ENCODE data around the gene CYP27C1.
"Not testable (repeated sequence)": the region's sequence is repeated elsewhere in the genome, so short reads cannot be mapped to it uniquely, and the experiment has no call there.

CYP27C1 gene

DNA sequence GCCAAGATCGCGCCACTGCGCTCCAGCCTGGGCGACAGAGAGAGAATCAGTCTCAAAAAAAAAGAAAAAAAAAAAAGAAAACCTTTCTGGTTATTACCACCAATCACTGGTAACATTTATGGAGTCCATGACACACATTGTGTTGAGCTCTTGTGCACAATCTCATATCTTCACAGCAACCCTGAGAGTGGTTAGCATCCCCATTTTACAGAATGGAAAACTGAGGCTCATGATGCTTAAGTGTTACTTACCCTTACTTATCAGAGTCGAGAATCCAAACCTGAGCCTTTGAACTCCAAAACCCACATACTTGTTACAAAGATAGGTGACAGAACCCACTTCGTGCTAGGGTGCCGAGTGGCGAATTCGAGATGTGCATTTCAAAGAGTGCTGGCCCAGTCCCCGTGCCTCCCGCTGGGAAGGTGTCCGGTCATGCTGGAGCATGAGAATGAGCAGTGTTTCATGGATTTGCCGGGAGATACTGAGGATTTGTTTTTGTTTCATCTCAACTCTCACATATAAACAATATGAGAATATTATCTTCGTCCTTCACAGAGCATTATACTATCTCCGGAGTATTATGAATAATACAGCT is 50.9 kb downstream of the CYP27C1 start:
- no peak for DNase-seq

DNA sequence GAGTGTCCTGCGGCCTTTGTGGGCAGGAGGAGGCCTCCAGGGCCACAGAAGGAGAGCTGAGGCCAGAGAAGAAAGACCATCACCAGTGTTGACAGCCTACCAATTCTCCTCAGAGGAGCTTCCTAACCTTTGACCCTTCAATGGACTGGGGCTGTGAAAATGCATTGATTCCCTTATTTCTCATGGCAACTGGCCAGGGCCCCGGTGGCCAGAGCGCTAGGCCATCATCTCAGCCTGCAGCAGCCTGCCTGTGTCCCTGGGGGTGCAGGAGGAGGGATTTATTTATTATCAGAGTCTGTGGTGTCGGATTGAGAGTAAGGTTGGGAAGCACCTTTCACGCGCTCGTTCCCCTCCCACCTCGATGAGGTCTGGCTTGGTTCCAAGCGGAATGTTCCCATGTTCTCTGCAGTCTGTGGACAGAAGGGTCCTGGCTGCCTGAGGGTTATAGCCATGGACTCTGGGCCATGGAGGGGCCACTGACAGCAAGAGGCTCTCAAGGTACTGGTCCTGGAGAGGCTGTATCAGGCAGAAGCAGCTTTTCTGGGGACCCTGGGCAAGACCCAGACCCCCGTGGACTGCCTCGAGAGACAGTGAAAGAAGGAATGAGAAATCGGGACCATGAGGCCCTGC is 53.8 kb downstream of the CYP27C1 start:
- DNase-seq: peak; percentile 50

DNA sequence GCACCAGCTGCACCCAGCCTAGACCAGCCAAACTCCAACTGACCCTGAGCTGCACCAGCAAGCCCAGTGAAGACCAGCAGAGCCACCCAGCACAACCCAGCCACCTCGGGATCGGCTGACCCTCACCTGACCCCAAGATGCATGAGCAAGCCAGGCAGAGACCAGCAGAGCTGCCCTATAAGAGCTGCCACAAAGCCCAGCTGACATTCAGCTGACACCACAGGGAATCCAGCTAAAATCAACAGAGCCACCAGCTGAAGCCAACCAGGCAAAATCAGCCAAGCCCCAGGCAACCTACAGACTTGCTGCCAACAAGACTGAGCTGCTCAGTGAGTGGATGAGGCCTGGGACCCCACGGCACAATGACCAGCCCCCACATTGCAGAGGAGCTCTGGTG is 54.6 kb downstream of the CYP27C1 start:
- peak; percentile 82 for DNase-seq

DNA sequence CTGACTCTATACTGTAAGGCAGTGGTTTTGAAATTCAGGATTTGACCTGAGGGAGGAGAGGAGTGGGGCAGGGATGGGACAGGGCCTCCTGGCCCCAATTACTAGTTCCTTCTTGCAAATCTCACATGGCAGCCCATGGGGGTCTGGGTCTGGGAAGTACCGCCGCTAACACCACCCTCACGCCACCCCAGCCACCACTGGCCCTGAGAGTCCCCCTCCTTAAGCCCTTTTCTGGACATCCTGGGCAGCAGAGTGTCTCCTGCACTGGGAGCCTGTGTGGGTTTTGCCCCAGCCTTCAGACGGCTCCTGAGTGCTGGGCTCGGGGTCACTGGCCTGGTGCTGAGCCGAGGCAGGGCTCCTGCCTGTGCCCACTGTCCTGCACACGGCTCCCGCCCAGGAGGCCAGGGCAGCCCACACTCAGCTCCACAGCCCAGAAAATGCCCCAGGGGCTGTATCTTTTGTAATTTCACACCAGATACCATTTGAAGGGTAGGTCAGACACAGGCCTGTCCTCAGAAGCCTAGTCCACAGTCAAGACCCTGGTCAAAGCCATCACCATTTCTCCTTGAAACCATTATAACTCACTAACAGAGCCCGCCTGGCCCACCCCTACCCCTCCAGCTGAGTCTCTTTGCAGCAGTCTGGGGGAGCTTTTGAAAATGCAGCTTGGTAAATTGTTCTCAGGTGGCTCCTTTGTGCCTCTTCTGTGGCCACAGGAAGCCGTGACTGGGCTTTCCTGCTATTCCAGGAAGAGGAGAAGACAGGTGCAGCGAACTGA is 55.1 kb downstream of the CYP27C1 start:
- DNase-seq: peak; percentile 74

DNA sequence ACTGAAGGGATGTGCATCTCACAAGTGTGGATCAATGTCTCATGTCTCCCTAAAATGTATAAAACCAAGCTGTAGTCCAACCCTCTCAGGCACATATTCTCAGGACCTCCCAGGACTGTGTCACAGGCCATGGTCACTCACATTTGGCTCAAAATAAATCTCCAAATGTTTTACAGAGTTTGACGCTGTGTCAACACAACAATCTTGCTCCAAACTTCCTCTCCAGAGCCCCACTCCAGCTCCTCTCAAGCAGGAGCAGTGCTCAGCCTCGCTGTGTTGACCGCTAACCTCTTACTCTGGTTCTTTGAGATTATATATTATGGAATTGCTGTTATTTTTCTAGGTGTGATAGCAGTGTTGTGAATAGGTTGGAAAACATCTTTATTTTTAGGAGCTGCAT is 56.2 kb downstream of the CYP27C1 start:
- DNase-seq: no peak

DNA sequence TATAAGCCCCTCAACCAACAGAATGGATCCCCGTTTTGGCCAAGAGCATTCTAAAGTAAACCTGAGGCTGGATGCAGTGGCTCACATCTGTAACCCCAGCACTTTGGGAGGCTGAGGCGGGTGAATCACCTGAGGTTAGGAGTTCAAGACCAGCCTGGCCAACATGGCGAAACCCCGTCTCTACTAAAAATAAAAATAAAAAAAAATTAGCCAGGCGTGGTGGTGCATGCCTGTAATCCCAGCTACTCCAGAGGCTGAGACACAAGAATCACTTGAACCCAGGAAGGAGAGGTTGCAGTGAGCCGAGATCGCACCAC is 57.1 kb downstream of the CYP27C1 start:
- not testable (repeated sequence) for DNase-seq

DNA sequence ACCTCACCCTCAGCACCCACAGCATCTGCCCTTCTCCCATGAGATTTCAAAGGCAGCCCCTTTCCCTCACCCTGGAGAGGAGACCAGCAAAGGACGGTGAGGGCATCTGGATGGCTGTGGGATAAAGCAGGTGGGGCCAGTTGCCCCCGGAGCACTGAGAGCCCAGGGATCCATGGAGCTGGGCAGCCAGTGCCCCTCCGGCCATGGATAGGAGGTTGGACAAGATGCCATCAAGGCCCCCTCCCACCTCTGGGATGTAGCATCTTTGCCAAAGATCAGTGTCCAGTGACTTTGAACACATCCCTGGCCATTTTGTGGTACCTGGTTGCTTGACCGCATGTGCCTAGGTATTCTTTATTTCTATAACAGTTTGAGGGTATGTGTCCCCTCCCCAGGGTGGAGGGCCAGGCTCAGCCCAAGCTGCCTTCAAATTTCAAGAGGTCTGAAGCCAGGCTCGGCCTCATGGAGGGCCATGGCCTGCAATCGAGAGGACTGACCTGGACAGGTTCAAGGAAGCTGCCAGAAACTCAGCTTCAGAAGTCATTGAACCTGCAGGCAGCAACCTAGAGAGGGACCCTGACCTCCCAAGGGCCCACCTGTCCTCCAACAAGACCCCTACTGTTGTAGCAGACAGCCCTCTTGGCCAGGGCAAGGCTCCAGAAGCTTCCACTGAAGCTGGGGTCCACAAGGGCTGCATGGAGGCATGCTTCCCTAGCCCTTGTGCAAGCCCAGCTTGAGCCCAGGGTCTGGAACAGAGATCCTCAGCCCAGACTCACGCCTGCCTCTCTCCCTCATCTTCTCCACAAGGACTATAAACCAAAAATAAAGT is 57.6 kb downstream of the CYP27C1 start:
- DNase-seq: no peak

DNA sequence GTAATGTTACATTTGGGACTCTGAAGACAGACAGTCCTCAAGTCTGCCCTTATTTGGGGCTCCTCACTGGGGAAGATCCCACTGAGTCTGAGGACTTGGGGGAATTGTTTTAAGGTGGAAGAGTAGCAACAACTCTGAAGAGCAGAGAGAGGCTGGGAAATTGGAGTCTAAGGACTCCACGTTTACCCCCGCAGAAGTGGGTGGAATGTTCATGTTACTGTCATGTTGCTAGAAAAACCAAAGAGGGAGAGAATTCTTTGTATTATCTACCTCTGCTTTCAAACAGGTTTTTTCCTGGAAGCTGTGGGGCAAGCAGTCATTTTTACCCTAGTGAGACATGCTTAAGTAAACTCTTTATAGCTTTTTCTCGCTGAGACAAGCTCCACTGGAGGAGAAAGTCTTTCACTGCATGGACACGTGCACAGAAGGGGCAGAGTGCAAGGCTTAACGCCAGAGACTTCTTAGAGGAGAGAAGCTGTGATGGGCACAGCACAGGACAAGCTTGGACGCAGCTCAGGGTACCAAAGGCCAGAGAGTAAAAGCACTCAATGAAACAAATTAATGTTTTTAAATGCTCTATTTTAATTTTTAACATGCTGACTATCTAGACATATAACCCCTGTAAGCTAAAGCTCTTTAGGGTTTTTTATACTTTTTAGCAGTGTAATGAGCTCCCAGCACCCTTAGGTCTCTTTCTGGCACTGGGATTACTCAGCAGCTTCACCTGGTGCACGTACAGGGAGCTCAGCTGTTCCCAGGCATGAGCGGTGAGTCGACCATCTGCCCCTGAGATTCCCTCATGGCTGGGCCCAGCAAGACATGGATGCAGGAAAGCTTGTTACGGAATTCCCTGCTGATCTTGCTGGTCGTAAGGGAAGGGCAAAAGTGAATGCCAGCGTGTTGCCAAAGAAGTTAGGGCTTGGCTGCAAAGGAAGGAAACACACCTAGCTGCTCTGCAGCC is 58.6 kb downstream of the CYP27C1 start:
- DNase-seq: no peak

DNA sequence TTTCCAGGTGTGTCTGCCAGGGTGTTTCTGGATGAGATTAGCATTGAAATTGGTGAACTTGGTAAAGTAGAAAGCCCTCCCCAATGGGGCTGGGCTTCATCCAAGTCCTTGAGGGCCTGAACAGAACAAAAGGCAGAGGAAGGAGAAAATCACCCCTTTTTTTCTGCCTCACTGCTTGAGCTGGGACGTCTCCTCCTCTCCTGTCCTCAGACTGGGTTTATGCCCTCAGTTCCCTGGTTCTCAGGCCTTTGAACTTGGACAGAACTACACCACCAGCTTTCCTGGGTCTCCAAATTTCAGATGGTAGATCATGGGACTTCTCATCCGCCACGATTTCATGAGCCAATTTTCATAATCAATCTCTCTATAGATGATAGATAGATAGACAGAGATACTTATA is 59.4 kb downstream of the CYP27C1 start:
- DNase-seq: no peak

DNA sequence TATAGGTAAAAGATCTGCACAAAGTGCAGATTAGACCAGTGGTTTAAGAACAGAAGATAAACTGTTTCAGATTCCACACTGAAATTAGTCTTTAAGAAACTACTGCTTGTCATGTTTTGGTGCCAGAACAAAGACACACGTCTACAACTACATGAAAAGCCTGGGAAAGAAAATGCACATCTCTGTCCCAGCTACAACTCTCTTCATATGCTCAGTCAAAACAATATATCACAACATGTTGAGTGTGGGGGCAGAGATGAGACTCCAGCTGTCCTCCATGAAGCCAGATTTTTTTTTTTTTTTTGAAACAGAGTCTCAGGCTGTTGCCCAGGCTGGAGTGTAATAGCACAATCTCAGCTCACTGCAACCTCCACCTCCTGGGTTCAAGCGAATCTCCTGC is 60.6 kb downstream of the CYP27C1 start:
- no peak for DNase-seq

DNA sequence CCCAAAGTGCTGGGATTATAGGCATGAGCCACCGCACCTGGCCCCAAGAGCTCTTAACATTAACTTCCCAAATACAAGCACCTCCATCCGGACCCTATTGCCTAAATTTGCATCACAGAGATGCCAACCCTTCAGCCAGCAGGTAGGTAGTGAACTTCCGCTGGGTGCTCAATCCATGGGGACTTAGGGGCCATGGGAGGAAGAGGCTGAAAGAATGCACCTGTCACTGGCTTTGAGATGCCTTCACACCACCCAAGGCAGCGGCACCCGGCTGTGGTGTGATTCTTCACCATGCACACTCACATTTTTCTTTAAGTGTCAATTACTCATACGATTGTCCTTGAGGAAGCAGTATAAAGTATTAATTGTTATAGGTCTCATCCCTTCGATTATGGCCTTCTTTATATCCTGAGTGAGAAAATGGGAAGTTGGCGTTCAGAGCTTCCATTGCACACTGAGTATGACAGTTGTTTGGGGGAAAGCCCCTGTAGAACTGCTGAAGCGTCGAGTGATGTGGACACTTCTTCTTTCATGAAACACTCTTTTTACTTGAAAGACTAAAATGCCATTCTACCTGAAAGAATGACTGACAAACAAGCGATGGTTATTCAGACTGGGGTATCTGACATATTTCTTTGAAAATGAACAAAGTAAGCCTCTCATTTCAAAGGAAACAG is 61.3 kb downstream of the CYP27C1 start:
- DNase-seq: no peak

DNA sequence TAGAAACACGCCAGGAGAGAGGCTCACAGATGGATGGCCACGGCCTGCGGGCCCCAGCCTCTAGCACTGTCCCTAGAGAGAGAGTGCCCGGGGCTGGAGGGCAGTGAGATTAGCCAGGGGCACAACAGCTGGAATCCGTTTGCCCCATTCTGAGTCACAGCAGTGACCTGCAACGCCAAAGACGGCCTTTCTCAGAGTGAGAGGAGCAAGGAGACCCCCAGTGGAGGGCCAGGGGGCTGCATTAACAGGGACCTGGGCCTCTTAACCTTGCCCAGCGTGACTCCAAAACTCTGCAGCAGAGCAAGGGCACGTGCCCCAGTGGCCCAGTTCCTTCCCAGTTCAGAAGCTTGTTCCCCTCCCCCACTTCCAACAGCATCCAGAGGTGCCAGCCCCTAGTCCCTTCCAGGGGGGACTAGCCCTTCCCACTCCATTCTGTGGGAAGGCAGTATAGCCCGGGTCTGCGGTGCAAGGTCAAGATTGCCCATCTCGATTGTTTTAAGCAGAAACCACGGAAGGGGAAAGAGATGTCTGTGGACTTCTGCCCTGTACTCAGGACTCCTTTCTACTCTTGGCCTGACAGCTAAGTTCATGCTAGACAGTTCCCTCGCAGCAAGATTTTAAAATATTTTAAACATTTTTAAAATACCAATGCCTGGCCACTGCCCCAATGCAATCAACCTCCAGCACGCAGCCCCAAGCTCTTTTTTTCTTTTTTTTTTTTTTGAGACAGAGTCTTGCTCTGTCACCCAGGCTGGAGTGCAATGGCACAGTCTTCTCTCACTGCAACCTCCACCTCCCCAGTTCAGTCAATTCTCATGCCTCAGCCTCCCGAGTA is 62.2 kb downstream of the CYP27C1 start:
- DNase-seq: no peak

DNA sequence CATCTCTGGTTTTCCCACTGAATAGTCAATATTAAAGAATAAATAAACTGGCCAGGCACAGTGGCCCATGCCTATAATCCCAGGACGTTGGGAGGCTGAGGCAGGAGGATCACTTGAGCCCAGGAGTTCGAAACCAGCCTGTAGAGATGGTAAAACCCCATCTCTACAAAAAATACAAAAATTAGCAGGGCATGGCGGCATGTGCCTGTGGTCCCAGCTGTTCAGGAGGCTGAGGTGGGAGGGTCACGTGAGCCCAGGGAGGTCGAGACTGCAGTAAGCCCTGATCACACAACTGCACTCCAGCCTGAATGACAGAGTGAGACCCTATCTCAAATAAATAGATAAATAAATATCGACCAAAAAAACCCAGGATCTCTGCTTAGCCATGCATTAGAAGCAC is 63.0 kb downstream of the CYP27C1 start:
- DNase-seq: no peak

DNA sequence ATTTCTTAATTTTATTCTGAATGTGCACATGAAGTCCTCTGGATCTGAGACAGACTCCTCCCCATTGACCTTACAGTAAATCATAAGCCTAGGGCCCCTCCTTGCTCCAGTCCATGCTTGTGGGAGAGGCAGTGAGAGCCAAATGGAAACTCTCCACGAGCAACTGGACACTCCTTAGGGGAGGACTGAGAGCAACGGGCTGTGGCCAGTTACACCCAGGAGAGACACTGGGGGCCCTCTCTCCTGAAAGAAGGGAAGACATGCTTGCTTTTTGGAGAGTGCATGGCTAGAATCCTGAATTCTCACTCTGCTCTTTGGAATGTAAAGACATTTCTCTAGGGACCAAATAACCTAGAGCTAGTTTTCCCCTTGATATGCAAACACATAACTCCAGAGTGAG is 64.2 kb downstream of the CYP27C1 start:
- no peak for DNase-seq

DNA sequence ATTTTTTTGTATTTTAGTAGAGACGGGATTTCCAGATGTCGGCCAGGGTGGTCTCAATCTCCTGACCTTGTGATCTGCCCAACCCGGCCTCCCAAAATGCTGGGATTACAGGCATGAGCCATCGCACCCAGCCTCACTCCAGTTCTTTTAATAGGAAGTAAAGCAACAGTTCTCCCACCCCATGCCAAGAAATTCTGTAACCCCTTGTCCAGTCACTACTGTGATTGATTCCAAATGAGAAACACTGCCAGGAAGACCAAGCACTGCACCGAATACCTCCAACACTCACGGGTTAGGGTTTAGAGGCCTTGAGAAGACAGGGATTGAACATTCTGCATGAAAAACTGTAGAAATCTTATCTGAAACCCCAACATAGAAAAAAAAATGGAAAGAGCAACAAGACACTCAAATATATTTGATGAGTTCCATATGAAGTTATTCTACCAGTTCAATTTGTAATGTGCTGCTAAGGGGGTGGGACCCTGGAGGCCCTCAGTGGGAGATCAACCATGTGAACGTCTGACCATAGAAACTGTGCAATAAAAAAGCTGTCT is 65.0 kb downstream of the CYP27C1 start:
- DNase-seq: no peak

DNA sequence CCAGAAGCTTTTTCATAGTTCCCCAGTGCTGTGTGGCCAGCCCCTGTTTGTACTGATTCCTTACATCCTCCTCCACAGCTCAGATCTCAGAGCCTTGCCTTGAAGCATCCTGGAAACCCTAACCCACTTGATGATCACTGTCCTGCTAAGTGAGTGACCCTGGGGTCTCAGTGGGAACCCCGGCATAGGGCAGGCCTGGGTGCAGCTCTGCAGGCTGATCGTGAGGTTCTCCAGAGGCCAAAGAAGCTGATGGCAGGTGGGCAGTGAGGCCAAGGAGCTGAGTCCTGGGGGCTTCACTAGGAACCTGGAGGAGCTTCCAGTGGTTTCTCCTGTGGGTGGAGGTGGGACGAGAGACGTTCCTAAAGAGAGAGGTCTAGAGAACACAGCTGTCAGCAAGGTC is 65.7 kb downstream of the CYP27C1 start:
- no peak for DNase-seq

DNA sequence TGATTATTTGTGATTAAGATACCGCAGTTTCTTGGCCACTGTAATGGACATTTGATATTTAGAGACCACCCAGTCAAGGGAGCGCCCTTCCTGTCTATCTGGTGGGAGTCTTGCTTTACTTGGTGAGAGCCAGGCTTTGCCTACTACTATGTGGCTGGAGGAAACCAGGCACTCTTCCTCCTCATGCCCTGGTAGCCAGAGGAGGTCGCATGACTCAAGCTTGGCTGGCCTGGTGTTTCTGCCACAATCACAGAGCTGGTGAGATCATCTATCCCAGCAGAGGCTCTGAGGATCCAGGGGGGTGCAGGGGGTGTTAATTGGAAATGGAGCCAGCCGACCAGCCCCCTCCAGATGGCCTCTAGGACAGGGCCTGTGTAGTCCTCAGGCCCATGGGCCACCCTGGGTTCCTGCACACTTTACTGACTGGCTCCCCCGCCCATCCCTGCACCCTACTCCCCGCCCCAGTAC is 66.4 kb downstream of the CYP27C1 start:
- no peak for DNase-seq

DNA sequence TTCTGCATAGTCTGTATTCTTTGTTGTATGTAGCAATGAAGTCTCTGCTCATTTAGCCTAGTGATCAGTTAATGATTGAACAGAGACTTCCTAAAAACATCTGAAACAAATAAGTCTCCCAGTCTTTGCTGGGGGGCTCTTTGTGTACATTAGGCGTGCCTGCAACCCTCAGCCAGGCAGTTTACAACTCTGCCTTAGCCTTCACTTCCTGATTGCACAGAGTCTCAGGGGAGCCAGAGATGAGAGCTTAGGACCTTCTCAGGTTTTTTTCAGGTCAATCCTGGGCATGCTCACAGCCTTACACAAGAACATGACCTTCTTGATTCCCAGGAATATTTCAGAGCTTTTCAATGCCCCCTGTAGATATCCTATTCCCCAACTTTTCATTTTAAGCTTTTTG is 69.1 kb downstream of the CYP27C1 start:
- DNase-seq: no peak

DNA sequence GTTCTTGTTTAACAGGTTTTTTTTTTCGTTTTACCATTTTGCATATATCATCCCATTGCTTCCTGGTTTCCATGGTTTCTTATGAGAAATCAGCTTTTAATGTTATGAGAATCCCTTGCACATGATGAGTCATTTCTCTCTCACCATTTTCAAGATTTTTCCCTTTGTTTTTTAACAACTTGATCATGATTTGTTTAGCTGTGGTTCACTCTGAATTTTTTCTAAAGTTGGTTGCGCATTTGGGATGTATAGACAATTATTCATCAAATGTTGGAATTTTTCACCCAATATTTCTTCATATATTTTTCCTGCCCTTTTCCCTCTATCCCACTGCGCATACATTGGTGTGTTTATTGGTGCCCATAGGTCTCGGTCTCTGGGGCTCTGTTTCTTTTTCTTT is 70.7 kb downstream of the CYP27C1 start:
- DNase-seq: no peak

DNA sequence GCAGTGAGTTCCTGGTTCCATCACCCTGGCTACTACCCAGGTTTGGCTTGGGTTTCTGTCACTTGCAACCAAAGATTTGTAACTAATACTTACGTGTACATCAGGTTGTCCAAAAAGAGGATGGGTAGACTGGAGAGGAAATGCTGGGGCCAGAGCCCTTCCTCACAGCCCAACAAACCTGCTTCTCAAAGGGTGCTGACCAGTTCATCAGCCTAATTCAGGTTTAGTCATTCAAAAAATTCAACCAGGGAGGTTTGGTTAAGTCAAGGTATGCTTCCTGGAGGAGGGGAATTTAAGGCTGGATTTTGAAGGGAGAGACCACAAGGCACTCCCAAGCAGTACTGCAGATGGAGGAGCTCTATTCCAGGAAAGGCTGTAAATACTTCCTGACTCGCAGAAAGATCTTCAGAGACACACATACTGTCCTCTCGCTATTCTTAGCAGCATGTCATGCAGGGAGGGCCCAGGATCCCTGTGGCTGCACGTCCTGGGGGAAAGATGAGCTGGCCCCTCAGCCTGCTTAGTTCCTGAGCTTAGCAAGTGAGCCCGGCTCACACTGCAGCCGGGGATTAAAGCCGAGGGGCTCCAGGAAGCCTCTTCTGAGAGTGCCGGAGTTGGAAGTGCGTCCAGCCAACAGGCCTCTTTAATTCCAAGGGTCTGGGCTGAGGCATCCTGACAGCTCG is 73.1 kb downstream of the CYP27C1 start:
- no peak for DNase-seq
